Thyroid gland (tissue), 4 donors: Measurements from ENCODE around the gene PVALB. TPM values are rescaled to one million over a fixed set of nuclear protein-coding genes. Genes with fewer than 3 reads are reported as not detected.

Source experiments
- DNase-seq, 2 donors: peaks; one replicate each; pipeline ENCODE4 v3.0.0-alpha.2; 2019
- H3K27ac ChIP-seq, 3 donors: fragments of 200-600 bp; sonication (generic); 1 replicate in 2 of 3; 2 replicates in 1 of 3; pipeline ENCODE4 v1.5.1; 2016 to 2019; ENCODE audit warnings: mild to moderate bottlenecking in 1 of 3, moderate library complexity in 1 of 3
- H3K27me3 ChIP-seq: fragments of 200-600 bp; sonication (generic); one replicate; pipeline ENCODE4 v1.5.1; 2019
- H3K36me3 ChIP-seq, 2 donors: fragments of 200-600 bp; sonication (generic); one replicate each; pipeline ENCODE4 v1.5.1; 2016 to 2019
- H3K4me1 ChIP-seq, 2 donors: fragments of 200-600 bp; sonication (generic); one replicate each; pipeline ENCODE4 v1.5.1; 2017 to 2019
- H3K4me3 ChIP-seq, 3 donors: fragments of 200-600 bp; sonication (generic); replicated peaks in 1 of 3; 1 replicate in 2 of 3; 2 replicates in 1 of 3; pipeline ENCODE4 v1.5.1; 2016; ENCODE audit warnings: mild to moderate bottlenecking in 1 of 3
- H3K9me3 ChIP-seq: fragments of 200-600 bp; sonication (generic); one replicate; pipeline ENCODE4 v1.5.1; 2017
- CTCF ChIP-seq, 6 experiments: fragments of 200-600 bp in 3 of 6; fragments of 450-650 bp in 3 of 6; sonication (generic) in 3 of 6; IDR thresholded peaks; one replicate each; pipeline ENCODE4 v1.5.1; 2016 to 2019; ENCODE audit warnings: antibody characterized with exemption in 6 of 6, mild to moderate bottlenecking in 2 of 6, inconsistent platforms in 1 of 6, moderate library complexity in 1 of 6
- POLR2A ChIP-seq, 2 donors: fragments of 450-650 bp; IDR thresholded peaks; one replicate each; pipeline ENCODE4 v1.6.1; 2017; ENCODE audit warnings: antibody characterized with exemption in 2 of 2, mild to moderate bottlenecking in 2 of 2, moderate library complexity in 1 of 2
- WGBS, 2 donors: methylation state at CpG; one replicate each; pipeline ENCODE4 v1.1.5; 2017; 5-methylcytosine and 5-hydroxymethylcytosine counted together
- intact Hi-C: fragments of 100-400 bp; cut with DNase I; formaldehyde crosslinking; loops from one replicate; pipeline ENCODE4 v1.15.1; 2023
- total RNA-seq, 4 donors: library from RNA; depleted of rRNA; stranded (reverse); fragments of >200 nt; gene quantifications; one replicate each; pipeline ENCODE4 v1.2.3, GENCODE V29; 2016

PVALB gene
- total RNA-seq, 4 donors from 2014 or later: not detected

GRCh38 chr22:36860017-36860416 lies 43.2 kb upstream of the PVALB start:
- TF ChIP-seq POLR2A (IDR thresholded peaks at IDR 0.05) (no peak), CTCF (IDR thresholded peaks at IDR 0.05) (no peak)
- Histone ChIP-seq H3K4me3 (no peak overlapping the region), H3K27ac (no peak overlapping the region), H3K36me3 (no peaks in the 10 kb centered on the region), H3K4me1 (no peaks in the 10 kb centered on the region), H3K9me3 (no peaks in the 10 kb centered on the region), H3K27me3 (no peaks in the 10 kb centered on the region)
- DNase-seq: no peak
- intact Hi-C loops: loop anchor here (2.0 to 10.0 kb wide), 2 partner anchors 77 to 175 kb away; no protein-coding TSS in a partner anchor
- WGBS, 2 donors: 64 to 77% methylated on average over 6 of the region's 6 CpGs

GRCh38 chr22:36858966-36859365 lies 42.1 kb upstream of the PVALB start:
- no peaks in the 10 kb centered on the region for H3K4me1 ChIP-seq
- intact Hi-C loops: loop anchor here (5.0 kb wide), 2 partner anchors 118 to 312 kb away; no protein-coding TSS in a partner anchor
- no peak overlapping the region for H3K4me3 ChIP-seq
- no peak for DNase-seq
- no peaks in the 10 kb centered on the region for H3K36me3 ChIP-seq
- TF ChIP-seq POLR2A (IDR thresholded peaks at IDR 0.05): no peak
- TF ChIP-seq CTCF (IDR thresholded peaks at IDR 0.05): no peak
- H3K27me3 ChIP-seq: no peaks in the 10 kb centered on the region
- 98 to 100% methylated on average over 2 of the region's 2 CpGs for WGBS, 2 donors
- no peak overlapping the region for H3K27ac ChIP-seq
- no peaks in the 10 kb centered on the region for H3K9me3 ChIP-seq

GRCh38 chr22:36858156-36858555 lies 41.3 kb upstream of the PVALB start:
- no peak overlapping the region for H3K4me3 ChIP-seq
- no peaks in the 10 kb centered on the region for H3K9me3 ChIP-seq
- H3K36me3 ChIP-seq: no peaks in the 10 kb centered on the region
- intact Hi-C loops: loop anchor here (5.0 kb wide), 2 partner anchors 119 to 311 kb away; no protein-coding TSS in a partner anchor
- H3K27me3 ChIP-seq: no peaks in the 10 kb centered on the region
- H3K27ac ChIP-seq: no peak overlapping the region
- no peaks in the 10 kb centered on the region for H3K4me1 ChIP-seq
- DNase-seq: no peak
- no peak for TF ChIP-seq CTCF (IDR thresholded peaks at IDR 0.05)
- no peak for TF ChIP-seq POLR2A (IDR thresholded peaks at IDR 0.05)
- 65 to 72% methylated on average over 9 of the region's 9 CpGs for WGBS, 2 donors

GRCh38 chr22:36856792-36857135 lies 39.9 kb upstream of the PVALB start:
- Histone ChIP-seq H3K27ac (no peak overlapping the region), H3K27me3 (no peaks in the 10 kb centered on the region), H3K36me3 (no peaks in the 10 kb centered on the region), H3K4me1 (no peaks in the 10 kb centered on the region), H3K9me3 (no peaks in the 10 kb centered on the region), H3K4me3 (no peak overlapping the region)
- intact Hi-C loops: loop anchor here (5.0 kb wide), 2 partner anchors 121 to 309 kb away; no protein-coding TSS in a partner anchor
- WGBS, 2 donors: 77 to 84% methylated on average over 8 of the region's 8 CpGs
- TF ChIP-seq CTCF (IDR thresholded peaks at IDR 0.05) (no peak), POLR2A (IDR thresholded peaks at IDR 0.05) (no peak)
- no peak for DNase-seq

- no peaks in the 10 kb centered on the region for H3K4me1 ChIP-seq
- H3K36me3 ChIP-seq: no peaks in the 10 kb centered on the region
- H3K27ac ChIP-seq: no peak overlapping the region
- no peak overlapping the region for H3K4me3 ChIP-seq
- intact Hi-C loops: loop anchor here (5.0 kb wide), 2 partner anchors 121 to 309 kb away; no protein-coding TSS in a partner anchor
- 9 to 11% methylated on average over 27 to 29 of the region's 30 CpGs for WGBS, 2 donors
- H3K27me3 ChIP-seq: no peaks in the 10 kb centered on the region
- no peaks in the 10 kb centered on the region for H3K9me3 ChIP-seq
- DNase-seq: peak; percentile 85 to 92
- TF ChIP-seq CTCF (IDR thresholded peaks at IDR 0.05) (peak; percentile 99 to 100 (median 100)), POLR2A (IDR thresholded peaks at IDR 0.05) (no peak)
Observed at GRCh38 chr22:36856121-36856791, 39.4 kb upstream of the PVALB start.
